OCI-LY3 (cell line): Measurements from ENCODE around the gene FMNL2.

Experiments used
- H2AFZ ChIP-seq: fragments of 200-600, 300-600 bp; shearing (Covaris generic); 2 replicates; pipeline ENCODE4 v1.6.0; 2014; ENCODE audit warnings: antibody characterized with exemption, low read depth, low read length
- H3K27ac ChIP-seq: fragments of 200-600, 300-600 bp; sonication (generic); 2 replicates; pipeline ENCODE4 v1.5.1; 2014; ENCODE audit warnings: mild to moderate bottlenecking, low read length, moderate library complexity, mixed read lengths
- H3K27me3 ChIP-seq: fragments of 200-600, 300-600 bp; sonication (generic); 2 replicates; pipeline ENCODE4 v1.6.1; 2014; ENCODE audit warnings: low read depth, low read length, mixed read lengths
- H3K36me3 ChIP-seq: fragments of 200-600, 300-600 bp; sonication (generic); replicated peaks from 2 replicates; pipeline ENCODE3; 2014; ENCODE audit warnings: low read depth, low read length, mixed read lengths
- H3K4me1 ChIP-seq: fragments of 300-600, 200-600 bp; sonication (generic); 2 replicates; pipeline ENCODE4 v1.6.1; 2014; ENCODE audit warnings: low read length, mixed read lengths
- H3K4me2 ChIP-seq: fragments of 200-600, 300-600 bp; sonication (generic); 2 replicates; pipeline ENCODE4 v1.6.1; 2014; ENCODE audit warnings: low read length, mixed read lengths
- H3K4me3 ChIP-seq: fragments of 300-600, 200-600 bp; sonication (generic); 2 replicates; pipeline ENCODE4 v1.5.1; 2014; ENCODE audit warnings: antibody characterized with exemption, mild to moderate bottlenecking, low read length, moderate library complexity
- H3K79me2 ChIP-seq: fragments of 300-600, 200-600 bp; shearing (Covaris generic); 2 replicates; pipeline ENCODE4 v1.6.1; 2014; ENCODE audit warnings: mild to moderate bottlenecking, low read length, mixed read lengths
- H3K9ac ChIP-seq: fragments of 300-600, 200-600 bp; shearing (Covaris generic); 2 replicates; pipeline ENCODE4 v1.6.0; 2014; ENCODE audit warnings: mild to moderate bottlenecking, low read length, moderate library complexity
- H3K9me3 ChIP-seq: fragments of 200-600, 300-600 bp; shearing (Covaris generic); 2 replicates; pipeline ENCODE4 v1.6.1; 2014; ENCODE audit warnings: low read length, mixed read lengths; ENCODE audit not compliant: insufficient read depth
- H4K20me1 ChIP-seq: fragments of 200-600, 300-600 bp; sonication (generic); 2 replicates; pipeline ENCODE4 v1.6.1; 2016; ENCODE audit warnings: low read length, mixed read lengths; ENCODE audit not compliant: insufficient read depth
- CTCF ChIP-seq: fragments of 200-600, 300-600 bp; sonication (generic); IDR thresholded peaks from 2 replicates; pipeline ENCODE4 v1.5.1; 2014; ENCODE audit warnings: antibody characterized with exemption, low read length, low read depth
- EZH2phosphoT487 ChIP-seq: fragments of 200-600 bp; shearing (Covaris generic); IDR thresholded peaks from 2 replicates; pipeline ENCODE4 v1.6.1; 2018; ENCODE audit warnings: antibody characterized with exemption, mixed run types, low read depth

Gene FMNL2

GRCh38 chr2:152462120-152462519 is 127.1 kb downstream of the FMNL2 start:
- Histone ChIP-seq H3K4me1 (peaks cover 14% of the 10 kb centered on the region), H3K9ac (no peak overlapping the region), H3K79me2 (no peaks in the 10 kb centered on the region), H4K20me1 (no peaks in the 10 kb centered on the region), H3K27ac (no peak overlapping the region), H2AFZ (no peak overlapping the region), H3K36me3 (no peaks in the 10 kb centered on the region), H3K4me2 (no peak overlapping the region), H3K27me3 (no peaks in the 10 kb centered on the region), H3K4me3 (no peak overlapping the region), H3K9me3 (no peaks in the 10 kb centered on the region)
- no peak for TF ChIP-seq EZH2phosphoT487
- no peak for TF ChIP-seq CTCF

- Histone ChIP-seq H3K27me3 (no peaks in the 10 kb centered on the region), H3K4me3 (no peak overlapping the region), H2AFZ (no peak overlapping the region), H3K36me3 (no peaks in the 10 kb centered on the region), H3K4me1 (peaks cover 21% of the 10 kb centered on the region), H3K79me2 (no peaks in the 10 kb centered on the region), H4K20me1 (no peaks in the 10 kb centered on the region), H3K9ac (no peak overlapping the region), H3K27ac (no peak overlapping the region), H3K4me2 (no peak overlapping the region), H3K9me3 (no peaks in the 10 kb centered on the region)
- TF ChIP-seq CTCF = no peak
- TF ChIP-seq EZH2phosphoT487 = no peak
Observed at GRCh38 chr2:152462779-152463178, 127.8 kb downstream of the FMNL2 start.

- Histone ChIP-seq H2AFZ (no peak overlapping the region), H3K4me1 (peaks cover 42% of the 10 kb centered on the region), H4K20me1 (no peaks in the 10 kb centered on the region), H3K36me3 (no peaks in the 10 kb centered on the region), H3K9ac (no peak overlapping the region), H3K27me3 (no peaks in the 10 kb centered on the region), H3K27ac (no peak overlapping the region), H3K9me3 (no peaks in the 10 kb centered on the region), H3K4me2 (no peak overlapping the region), H3K4me3 (no peak overlapping the region), H3K79me2 (no peaks in the 10 kb centered on the region)
- TF ChIP-seq EZH2phosphoT487 = no peak
- no peak for TF ChIP-seq CTCF
Observed at GRCh38 chr2:152464851-152465470, 130.0 kb downstream of the FMNL2 start.

GRCh38 chr2:152465541-152465940 is 130.6 kb downstream of the FMNL2 start:
- no peak overlapping the region for H3K4me3 ChIP-seq
- no peaks in the 10 kb centered on the region for H3K9me3 ChIP-seq
- H3K9ac ChIP-seq = no peak overlapping the region
- TF ChIP-seq EZH2phosphoT487 (no peak), CTCF (no peak)
- no peak overlapping the region for H3K4me2 ChIP-seq
- H3K27me3 ChIP-seq = no peaks in the 10 kb centered on the region
- H3K79me2 ChIP-seq = no peaks in the 10 kb centered on the region
- no peaks in the 10 kb centered on the region for H4K20me1 ChIP-seq
- H3K36me3 ChIP-seq = no peaks in the 10 kb centered on the region
- no peak overlapping the region for H3K27ac ChIP-seq
- peaks cover 45% of the 10 kb centered on the region for H3K4me1 ChIP-seq
- no peak overlapping the region for H2AFZ ChIP-seq
